Coronary artery (tissue), 2 donors: ENCODE results near the gene HTRA3.

Source experiments
- DNase-seq: peaks from one replicate; pipeline ENCODE4 v3.0.0-alpha.2; 2017; ENCODE audit warnings: low spot score
- H3K27ac ChIP-seq, 2 donors: fragments of 200-600 bp; sonication (generic); one replicate each; pipeline ENCODE4 v1.5.1; 2016 to 2019
- H3K4me3 ChIP-seq: fragments of 200-600 bp; sonication (generic); 2 replicates; pipeline ENCODE4 v1.5.1; 2016; ENCODE audit warnings: mild to moderate bottlenecking, moderate library complexity
- CTCF ChIP-seq: fragments of 200-600 bp; sonication (generic); IDR thresholded peaks from one replicate; pipeline ENCODE4 v1.5.1; 2019; ENCODE audit warnings: antibody characterized with exemption

The HTRA3 gene

GRCh38 chr4:8235686-8236085 lies 33.9 kb upstream of the HTRA3 start:
- H3K27ac ChIP-seq = no peak overlapping the region
- no peak for DNase-seq
- no peak for TF ChIP-seq CTCF
- no peak overlapping the region for H3K4me3 ChIP-seq

GRCh38 chr4:8236106-8236919 lies 33.2 kb upstream of the HTRA3 start:
- TF ChIP-seq CTCF = no peak
- H3K4me3 ChIP-seq = no peak overlapping the region
- DNase-seq = no peak
- no peak overlapping the region for H3K27ac ChIP-seq

DNA sequence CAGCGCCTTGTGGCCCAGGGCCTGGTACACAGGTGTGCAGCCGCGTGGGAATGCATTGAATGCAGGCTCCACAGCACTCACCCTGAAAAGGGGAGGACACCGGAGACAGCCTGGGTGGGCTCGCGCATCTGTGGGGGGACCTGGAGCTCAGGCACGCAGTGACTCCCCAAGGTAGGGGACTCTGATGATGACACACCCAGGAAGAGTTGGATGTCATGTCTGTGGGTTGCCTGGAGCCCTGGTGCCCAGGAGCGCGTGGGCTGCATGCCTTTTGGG lies 32.7 kb upstream of the HTRA3 start:
- H3K4me3 ChIP-seq = no peak overlapping the region
- DNase-seq = no peak
- TF ChIP-seq CTCF = no peak
- H3K27ac ChIP-seq = no peak overlapping the region

GRCh38 chr4:8237256-8237989 lies 32.1 kb upstream of the HTRA3 start:
- no peak for DNase-seq
- H3K27ac ChIP-seq = no peak overlapping the region
- no peak for TF ChIP-seq CTCF
- no peak overlapping the region for H3K4me3 ChIP-seq

DNA sequence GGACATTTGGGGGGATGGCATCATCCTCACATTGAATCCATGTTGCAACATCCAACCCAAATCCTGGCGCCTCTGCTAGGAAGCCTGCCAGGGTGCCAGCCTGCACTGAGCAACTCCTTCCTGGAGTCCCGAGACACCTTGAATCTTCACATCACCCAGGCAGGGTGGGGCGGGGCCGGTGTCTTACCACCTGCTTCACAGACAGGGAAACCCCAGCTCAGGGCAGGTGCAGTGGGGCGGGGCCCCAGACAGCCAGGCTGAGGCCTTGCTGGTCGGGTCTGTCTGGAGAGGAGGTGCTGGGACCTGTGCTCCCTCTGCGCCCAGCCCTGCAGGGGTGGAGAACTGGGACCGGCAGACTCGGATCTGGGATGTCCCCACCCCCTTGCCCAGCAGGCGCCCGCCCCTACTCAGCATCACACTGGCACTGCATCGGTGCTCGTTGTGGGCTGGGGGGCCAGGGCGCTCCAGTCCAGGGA lies 31.5 kb upstream of the HTRA3 start:
- no peak for TF ChIP-seq CTCF
- no peak overlapping the region for H3K27ac ChIP-seq
- DNase-seq = no peak

DNA sequence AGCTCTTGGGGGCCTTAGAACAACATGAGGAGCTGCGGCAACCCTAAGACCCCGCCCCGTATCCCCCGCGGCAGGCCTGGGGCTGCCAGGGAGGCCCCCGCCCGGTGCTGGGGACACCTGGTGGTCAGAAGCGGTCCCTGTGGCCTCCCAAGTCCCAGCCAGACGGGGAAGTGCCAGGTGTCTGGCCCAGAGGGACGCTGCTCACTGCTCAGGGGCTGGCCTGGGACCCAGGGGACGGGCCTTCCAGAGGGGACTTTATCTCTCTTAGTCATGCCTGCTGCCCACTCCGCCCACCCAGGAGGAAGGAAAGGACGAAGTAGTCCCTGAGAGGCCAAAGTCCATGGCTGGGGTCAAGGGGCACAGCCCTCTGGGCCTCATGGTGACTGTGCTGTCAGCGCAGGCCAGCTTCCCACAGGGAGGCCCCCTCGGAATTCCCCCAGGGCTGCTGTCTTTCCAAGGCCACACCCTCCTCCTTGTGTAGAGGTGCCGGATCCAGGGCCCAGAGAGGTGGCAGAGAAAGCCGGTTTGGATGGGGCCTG lies 31.0 kb upstream of the HTRA3 start:
- no peak for DNase-seq
- TF ChIP-seq CTCF = no peak
- H3K4me3 ChIP-seq = no peak overlapping the region
- no peak overlapping the region for H3K27ac ChIP-seq

More for the DNA sequence above, 31.5 kb upstream of the HTRA3 start:
- H3K4me3 ChIP-seq = no peak overlapping the region
